ENCODE results near the gene DEDD2.

DNA sequence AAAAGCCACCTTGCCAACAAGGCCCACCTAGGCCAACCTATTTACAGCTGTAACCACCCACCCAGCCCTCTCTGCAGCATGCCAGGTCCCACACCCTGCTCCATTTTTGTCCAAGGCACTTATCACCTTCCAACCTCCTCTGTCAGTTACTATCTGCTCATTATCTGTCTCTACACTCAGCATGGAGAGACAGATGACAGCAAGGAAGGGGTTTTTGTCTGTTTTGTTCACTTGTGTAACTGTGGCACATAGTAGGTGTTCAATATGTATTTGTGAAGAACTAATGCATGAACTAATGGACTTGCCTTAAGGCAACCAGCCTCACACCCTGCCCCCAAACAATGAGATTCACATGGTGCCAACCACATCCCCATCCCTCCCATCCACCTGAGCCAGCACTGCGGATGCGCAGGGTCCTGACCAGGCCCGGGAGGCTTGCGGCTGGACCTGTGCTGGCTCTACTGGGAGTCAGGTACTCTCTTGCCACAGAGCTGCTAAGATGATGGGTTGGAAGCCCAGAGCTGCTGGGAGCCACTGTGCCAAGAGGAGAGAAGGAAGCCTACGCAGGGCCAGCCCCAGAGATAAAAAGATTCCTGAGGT lies 17.3 kb downstream of the DEDD2 start:
- TF ChIP-seq, protein P1, sequence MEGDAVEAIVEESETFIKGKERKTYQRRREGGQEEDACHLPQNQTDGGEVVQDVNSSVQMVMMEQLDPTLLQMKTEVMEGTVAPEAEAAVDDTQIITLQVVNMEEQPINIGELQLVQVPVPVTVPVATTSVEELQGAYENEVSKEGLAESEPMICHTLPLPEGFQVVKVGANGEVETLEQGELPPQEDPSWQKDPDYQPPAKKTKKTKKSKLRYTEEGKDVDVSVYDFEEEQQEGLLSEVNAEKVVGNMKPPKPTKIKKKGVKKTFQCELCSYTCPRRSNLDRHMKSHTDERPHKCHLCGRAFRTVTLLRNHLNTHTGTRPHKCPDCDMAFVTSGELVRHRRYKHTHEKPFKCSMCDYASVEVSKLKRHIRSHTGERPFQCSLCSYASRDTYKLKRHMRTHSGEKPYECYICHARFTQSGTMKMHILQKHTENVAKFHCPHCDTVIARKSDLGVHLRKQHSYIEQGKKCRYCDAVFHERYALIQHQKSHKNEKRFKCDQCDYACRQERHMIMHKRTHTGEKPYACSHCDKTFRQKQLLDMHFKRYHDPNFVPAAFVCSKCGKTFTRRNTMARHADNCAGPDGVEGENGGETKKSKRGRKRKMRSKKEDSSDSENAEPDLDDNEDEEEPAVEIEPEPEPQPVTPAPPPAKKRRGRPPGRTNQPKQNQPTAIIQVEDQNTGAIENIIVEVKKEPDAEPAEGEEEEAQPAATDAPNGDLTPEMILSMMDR (IDR thresholded peaks at IDR 0.05; ENCODE audit: low read depth, low read length) = no peak
- TF ChIP-seq POLR2A (IDR thresholded peaks at IDR 0.05; ENCODE audit: extremely low read depth, insufficient read length) (no peak), MYC (IDR thresholded peaks at IDR 0.05; ENCODE audit: low read depth, low read length) (no peak)
- TF ChIP-seq, protein P2, sequence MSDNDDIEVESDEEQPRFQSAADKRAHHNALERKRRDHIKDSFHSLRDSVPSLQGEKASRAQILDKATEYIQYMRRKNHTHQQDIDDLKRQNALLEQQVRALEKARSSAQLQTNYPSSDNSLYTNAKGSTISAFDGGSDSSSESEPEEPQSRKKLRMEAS (IDR thresholded peaks at IDR 0.05; ENCODE audit: low read depth, low read length) = no peak

Data from NB4 (cell line).